GM12872 (cell line): ENCODE data around the gene SMIM8.

Source experiments
- CTCF ChIP-seq: IDR thresholded peaks from 3 replicates; pipeline ENCODE4 v1.5.1; 2011; ENCODE audit warnings: low read depth, mild to moderate bottlenecking, low read length, moderate library complexity; ENCODE audit not compliant: insufficient read depth

SMIM8 gene

GRCh38 chr6:87322304-87323212, at the start of gene SMIM8:
Gene SMIM8 (plus strand): TSS chr6:87322588. CDS start chr6:87337032, 14,444 bp downstream.
- peak; percentile 94 for TF ChIP-seq CTCF

DNA sequence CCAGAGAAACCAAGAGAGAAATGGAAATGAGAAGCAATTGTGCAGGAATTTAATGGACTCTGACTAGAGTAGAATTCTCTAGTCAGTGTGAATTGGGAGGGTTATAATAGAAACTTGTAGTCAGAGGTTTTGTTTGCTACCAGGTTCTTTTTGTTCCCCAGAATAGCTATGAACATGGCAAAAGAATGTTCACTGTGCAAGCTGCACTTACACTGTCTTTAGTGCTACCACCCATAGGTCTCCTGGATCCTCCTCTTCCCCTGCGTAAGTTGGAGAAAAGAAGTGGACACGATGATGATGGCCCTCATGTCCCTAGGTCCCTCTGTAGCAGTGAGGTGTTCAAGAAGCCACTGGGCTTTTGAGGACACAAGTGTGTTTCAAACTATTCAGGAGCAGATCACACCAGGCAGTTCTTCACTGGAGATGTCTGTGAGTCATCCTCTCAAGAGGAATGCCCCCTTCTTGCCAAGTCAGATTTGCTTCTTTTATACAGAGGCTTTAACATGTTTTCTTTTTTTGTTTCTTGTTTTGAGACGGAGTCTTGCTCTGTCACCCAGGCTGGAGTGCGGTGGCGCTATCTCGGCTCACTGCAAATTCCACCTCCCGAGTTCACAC, 47.6 kb upstream of the SMIM8 start:
- TF ChIP-seq CTCF = no peak

DNA sequence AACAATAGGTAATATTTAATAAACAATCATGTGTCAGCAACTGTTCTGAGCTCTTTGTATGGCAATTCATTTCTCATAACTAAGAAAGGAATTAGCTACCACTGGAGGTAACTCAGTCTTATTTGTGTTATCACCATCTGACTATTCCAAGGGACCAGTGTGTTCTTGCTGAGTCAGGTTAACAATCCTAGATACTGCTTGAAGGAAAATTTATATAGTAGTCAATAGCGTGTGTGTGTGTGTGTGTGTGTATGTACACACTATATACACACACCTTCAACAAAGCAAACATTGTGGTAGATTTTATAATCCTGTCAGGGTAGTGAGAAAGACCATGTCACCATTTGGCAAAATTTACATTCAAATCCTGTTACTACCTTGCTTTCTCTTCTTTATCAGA, 45.8 kb upstream of the SMIM8 start:
- no peak for TF ChIP-seq CTCF

- no peak for TF ChIP-seq CTCF
Observed at GRCh38 chr6:87277123-87277522, 45.3 kb upstream of the SMIM8 start.

DNA sequence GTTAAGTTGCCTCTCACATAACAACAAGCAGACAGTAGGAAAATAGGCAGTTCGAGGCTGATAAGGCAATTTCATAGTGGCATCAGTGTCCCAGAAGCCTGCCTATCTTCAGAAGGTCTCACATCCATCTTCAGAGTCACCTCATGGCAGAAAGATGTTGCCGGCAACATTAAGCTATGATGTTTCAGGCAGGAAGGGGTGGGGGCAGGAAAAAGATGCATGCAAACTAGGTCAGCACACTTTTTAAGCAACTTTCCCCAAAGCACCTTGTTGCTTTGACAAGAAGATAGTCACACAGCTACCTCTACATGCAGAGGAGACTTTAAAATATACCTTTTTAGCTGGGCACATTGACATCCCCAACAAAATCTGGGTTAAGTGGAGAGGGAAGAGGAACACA, 43.2 kb upstream of the SMIM8 start:
- no peak for TF ChIP-seq CTCF

DNA sequence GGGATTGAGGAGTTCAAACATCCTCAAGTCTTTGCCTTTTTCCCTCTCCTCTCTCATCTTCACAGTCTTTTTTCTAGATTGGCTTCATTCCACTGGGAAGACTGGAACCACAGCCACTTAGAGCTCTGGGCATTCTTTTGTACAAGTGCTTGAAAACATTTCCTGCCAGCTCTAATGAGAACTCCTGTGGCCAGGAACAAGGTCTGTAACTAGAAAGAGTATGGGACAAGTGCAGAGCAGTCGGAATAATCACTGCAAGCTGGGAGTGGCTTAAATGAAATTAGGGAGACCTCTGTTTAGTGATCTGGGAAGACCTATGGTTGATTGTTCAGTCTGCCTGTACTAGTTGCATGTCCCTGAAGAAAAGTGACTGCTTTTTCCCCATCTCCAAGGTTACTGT, 41.0 kb upstream of the SMIM8 start:
- TF ChIP-seq CTCF = no peak

GRCh38 chr6:87282743-87283142, 39.6 kb upstream of the SMIM8 start:
- no peak for TF ChIP-seq CTCF
